ENCODE data around the gene LAMA4. TPM values are rescaled to one million over a fixed set of nuclear protein-coding genes. Genes with fewer than 3 reads are reported as not detected.

The LAMA4 gene
- total and polyA plus RNA-seq, 4 donors: 28.4 to 261 (median 79.8) TPM

DNA sequence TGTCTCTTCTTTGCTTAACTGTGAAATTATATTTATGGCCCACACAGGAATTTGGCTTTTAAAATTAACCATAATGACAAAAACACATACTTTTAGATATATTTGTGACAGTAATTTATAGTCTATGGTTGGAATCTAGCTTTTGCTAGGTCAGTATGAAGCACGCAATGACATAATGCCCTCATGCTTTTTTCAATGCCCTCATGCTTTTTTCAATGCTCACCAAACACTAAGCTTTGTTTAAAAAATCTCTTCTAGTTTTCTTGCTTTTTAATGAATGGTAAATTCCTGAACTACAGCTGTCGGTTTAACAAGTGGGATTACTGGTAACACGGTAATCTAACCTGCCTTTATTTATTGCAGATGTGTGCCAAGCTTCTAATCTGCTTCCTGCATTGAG, 187.8 kb downstream of the LAMA4 start:
- ATAC-seq (ENCODE audit: insufficient read depth, low FRiP score) (no peak), DNase-seq (no peak)
- no peaks in the 10 kb centered on the region for H3K27me3 ChIP-seq (ENCODE audit: control insufficient read depth in 3 of 3, insufficient read depth in 3 of 3, low read length in 2 of 3)
- H3K4me1 ChIP-seq (ENCODE audit: control insufficient read depth in 5 of 5, insufficient read depth in 5 of 5, low read length in 5 of 5): peaks cover 0 to 4% (median 0%) of the 10 kb centered on the region in 5 donors
- H3K36me3 ChIP-seq (ENCODE audit: control insufficient read depth in 4 of 4, insufficient read depth in 4 of 4, low read length in 4 of 4): peaks cover 0 to 6% (median 2%) of the 10 kb centered on the region in 4 donors
- H3K9ac ChIP-seq (ENCODE audit: insufficient read depth in 1 of 2, low read length in 2 of 2): no peak overlapping the region
- TF ChIP-seq, protein P1, sequence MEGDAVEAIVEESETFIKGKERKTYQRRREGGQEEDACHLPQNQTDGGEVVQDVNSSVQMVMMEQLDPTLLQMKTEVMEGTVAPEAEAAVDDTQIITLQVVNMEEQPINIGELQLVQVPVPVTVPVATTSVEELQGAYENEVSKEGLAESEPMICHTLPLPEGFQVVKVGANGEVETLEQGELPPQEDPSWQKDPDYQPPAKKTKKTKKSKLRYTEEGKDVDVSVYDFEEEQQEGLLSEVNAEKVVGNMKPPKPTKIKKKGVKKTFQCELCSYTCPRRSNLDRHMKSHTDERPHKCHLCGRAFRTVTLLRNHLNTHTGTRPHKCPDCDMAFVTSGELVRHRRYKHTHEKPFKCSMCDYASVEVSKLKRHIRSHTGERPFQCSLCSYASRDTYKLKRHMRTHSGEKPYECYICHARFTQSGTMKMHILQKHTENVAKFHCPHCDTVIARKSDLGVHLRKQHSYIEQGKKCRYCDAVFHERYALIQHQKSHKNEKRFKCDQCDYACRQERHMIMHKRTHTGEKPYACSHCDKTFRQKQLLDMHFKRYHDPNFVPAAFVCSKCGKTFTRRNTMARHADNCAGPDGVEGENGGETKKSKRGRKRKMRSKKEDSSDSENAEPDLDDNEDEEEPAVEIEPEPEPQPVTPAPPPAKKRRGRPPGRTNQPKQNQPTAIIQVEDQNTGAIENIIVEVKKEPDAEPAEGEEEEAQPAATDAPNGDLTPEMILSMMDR (IDR thresholded peaks at IDR 0.05; ENCODE audit: control extremely low read depth, extremely low read depth): no peak
- H3K27ac ChIP-seq (ENCODE audit: low read depth in 1 of 2, low read length in 1 of 2): no peak overlapping the region
- WGBS, 2 donors: 63 to 76% methylated on average over 3 of the region's 3 CpGs
- H3K9me3 ChIP-seq (ENCODE audit: control insufficient read depth in 4 of 4, insufficient read depth in 3 of 4, low read length in 3 of 4): no peaks in the 10 kb centered on the region
- no peak overlapping the region for H3K4me3 ChIP-seq

DNA sequence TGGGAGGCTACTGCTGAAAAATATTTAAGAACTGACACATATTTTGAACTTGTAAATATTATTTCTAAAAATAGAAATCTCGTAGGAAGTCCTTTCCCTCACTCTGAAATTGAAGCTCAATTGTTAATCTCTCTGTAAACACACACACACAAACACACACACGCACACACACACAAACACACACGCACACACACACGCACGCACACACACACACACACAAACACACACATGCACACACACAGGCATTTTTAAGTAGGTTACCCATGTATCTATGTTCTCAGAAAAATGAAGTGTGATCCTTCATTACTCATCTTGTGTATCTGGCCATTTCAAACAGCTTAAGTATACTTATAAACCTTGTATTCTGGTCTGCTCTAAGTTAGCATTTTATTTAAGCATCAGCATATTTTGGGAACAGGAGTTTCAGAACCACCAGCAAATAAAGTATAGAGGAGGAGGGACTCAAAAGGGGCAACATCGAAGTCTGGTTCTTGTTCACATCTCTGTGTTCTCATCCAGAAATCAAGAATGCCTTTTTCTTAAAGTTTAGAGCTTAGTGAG, 188.9 kb downstream of the LAMA4 start:
- Histone ChIP-seq H3K27ac (ENCODE audit: low read depth in 1 of 2, low read length in 1 of 2) (no peak overlapping the region), H3K4me3 (no peak overlapping the region), H3K9ac (ENCODE audit: insufficient read depth in 1 of 2, low read length in 2 of 2) (no peak overlapping the region), H3K4me1 (ENCODE audit: control insufficient read depth in 5 of 5, insufficient read depth in 5 of 5, low read length in 5 of 5) (peaks cover 0 to 4% (median 0%) of the 10 kb centered on the region in 5 donors), H3K9me3 (ENCODE audit: control insufficient read depth in 4 of 4, insufficient read depth in 3 of 4, low read length in 3 of 4) (no peaks in the 10 kb centered on the region), H3K36me3 (ENCODE audit: control insufficient read depth in 4 of 4, insufficient read depth in 4 of 4, low read length in 4 of 4) (peaks cover 0 to 3% (median 2%) of the 10 kb centered on the region in 4 donors), H3K27me3 (ENCODE audit: control insufficient read depth in 3 of 3, insufficient read depth in 3 of 3, low read length in 2 of 3) (no peaks in the 10 kb centered on the region)
- ATAC-seq (ENCODE audit: insufficient read depth, low FRiP score): no peak
- DNase-seq: peak in 2 of 3 donors; percentile 33 to 41
- 50 to 67% methylated on average over 6 of the region's 6 CpGs for WGBS, 2 donors
- TF ChIP-seq, protein P1 (IDR thresholded peaks at IDR 0.05; ENCODE audit: control extremely low read depth, extremely low read depth): no peak

DNA sequence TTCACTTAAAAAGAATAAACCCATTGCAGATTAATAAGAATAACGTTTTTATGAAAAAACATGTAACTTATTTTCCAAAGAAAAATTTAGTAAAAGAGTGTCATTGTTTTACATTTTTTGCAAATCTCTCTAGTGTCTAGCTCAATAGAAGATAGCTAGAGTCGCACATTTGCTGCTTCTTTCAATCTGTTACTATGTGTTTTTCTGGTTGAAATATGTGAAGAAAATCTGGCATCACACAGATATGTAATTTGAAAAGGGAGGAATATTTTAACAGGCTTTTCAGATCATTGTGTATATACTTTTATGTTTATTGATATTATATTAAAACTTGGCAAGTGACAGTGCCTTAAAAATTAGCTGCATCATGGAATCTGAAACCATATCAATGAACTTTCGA, 191.4 kb downstream of the LAMA4 start:
- Histone ChIP-seq H3K36me3 (ENCODE audit: control insufficient read depth in 4 of 4, insufficient read depth in 4 of 4, low read length in 4 of 4) (no peaks in the 10 kb centered on the region), H3K4me1 (ENCODE audit: control insufficient read depth in 5 of 5, insufficient read depth in 5 of 5, low read length in 5 of 5) (peaks cover 0 to 4% (median 0%) of the 10 kb centered on the region in 5 donors), H3K27ac (ENCODE audit: low read depth in 1 of 2, low read length in 1 of 2) (no peak overlapping the region), H3K9me3 (ENCODE audit: control insufficient read depth in 4 of 4, insufficient read depth in 3 of 4, low read length in 3 of 4) (no peaks in the 10 kb centered on the region), H3K9ac (ENCODE audit: insufficient read depth in 1 of 2, low read length in 2 of 2) (no peak overlapping the region), H3K27me3 (ENCODE audit: control insufficient read depth in 3 of 3, insufficient read depth in 3 of 3, low read length in 2 of 3) (no peaks in the 10 kb centered on the region), H3K4me3 (no peak overlapping the region)
- TF ChIP-seq, protein P1 (IDR thresholded peaks at IDR 0.05; ENCODE audit: control extremely low read depth, extremely low read depth): no peak
- 88 to 94% methylated on average over 3 of the region's 3 CpGs for WGBS, 2 donors
- DNase-seq (no peak), ATAC-seq (ENCODE audit: insufficient read depth, low FRiP score) (no peak)

DNA sequence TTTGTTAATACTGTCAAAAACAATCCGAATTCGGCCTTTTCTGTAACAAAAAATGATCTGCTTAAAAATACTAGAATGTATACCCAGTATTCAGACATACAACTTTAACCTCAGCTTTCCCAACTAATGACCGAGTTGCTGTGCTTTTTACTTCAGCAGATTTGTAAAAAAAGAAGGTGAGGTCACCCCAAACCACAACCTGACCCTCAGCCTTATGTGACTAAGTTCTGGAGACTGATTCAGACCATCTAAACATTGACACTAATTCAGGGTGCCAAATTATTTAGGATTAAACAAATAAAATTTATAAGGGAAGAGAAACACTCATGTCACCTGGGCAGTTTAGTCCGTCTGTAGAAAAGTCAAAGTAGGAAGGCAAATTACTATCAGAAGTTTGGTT, 192.8 kb downstream of the LAMA4 start:
- TF ChIP-seq, protein P1 (IDR thresholded peaks at IDR 0.05; ENCODE audit: control extremely low read depth, extremely low read depth): no peak
- Histone ChIP-seq H3K9ac (ENCODE audit: insufficient read depth in 1 of 2, low read length in 2 of 2) (no peak overlapping the region), H3K27ac (ENCODE audit: low read depth in 1 of 2, low read length in 1 of 2) (no peak overlapping the region), H3K4me1 (ENCODE audit: control insufficient read depth in 5 of 5, insufficient read depth in 5 of 5, low read length in 5 of 5) (peaks cover 0 to 4% (median 0%) of the 10 kb centered on the region in 5 donors), H3K4me3 (no peak overlapping the region), H3K27me3 (ENCODE audit: control insufficient read depth in 3 of 3, insufficient read depth in 3 of 3, low read length in 2 of 3) (no peaks in the 10 kb centered on the region), H3K36me3 (ENCODE audit: control insufficient read depth in 4 of 4, insufficient read depth in 4 of 4, low read length in 4 of 4) (no peaks in the 10 kb centered on the region), H3K9me3 (ENCODE audit: control insufficient read depth in 4 of 4, insufficient read depth in 3 of 4, low read length in 3 of 4) (no peaks in the 10 kb centered on the region)
- no peak for ATAC-seq (ENCODE audit: insufficient read depth, low FRiP score)
- no peak for DNase-seq
- 95% methylated on average over 4 of the region's 4 CpGs for whole genome bisulfite sequencing, 2 donors

Measured in lung (tissue), 12 donors.